Glomerular endothelial cell (primary cell): ENCODE data around the gene ELL. TPM values are rescaled to one million over a fixed set of nuclear protein-coding genes. Genes with fewer than 3 reads are reported as not detected.

Experiments
- DNase-seq: peaks from one replicate; pipeline ENCODE4 v3.0.0-alpha.2; 2011; ENCODE audit warnings: low read depth, low spot score; ENCODE audit errors: extremely low read depth
- total RNA-seq: library from RNA; depleted of rRNA; stranded (reverse); fragments of >200 nt; gene quantifications from 2 replicates; pipeline ENCODE4 v1.2.3, GENCODE V29; 2015

ELL gene
- total RNA-seq, 1 donor from 2014 or later: 18.3 TPM

GRCh38 chr19:18473003-18473705 is 48.7 kb downstream of the ELL start:
- no peak for DNase-seq

GRCh38 chr19:18470787-18471186 is 51.1 kb downstream of the ELL start:
- DNase-seq: no peak

- no peak for DNase-seq
Measured at GRCh38 chr19:18469069-18469846, 52.6 kb downstream of the ELL start.

- no peak for DNase-seq
Measured at GRCh38 chr19:18468517-18468916, 53.4 kb downstream of the ELL start.

- no peak for DNase-seq
Measured at GRCh38 chr19:18467978-18468377, 53.9 kb downstream of the ELL start.

GRCh38 chr19:18466354-18466753 is 55.5 kb downstream of the ELL start:
- DNase-seq: no peak

GRCh38 chr19:18465964-18466339 is 55.9 kb downstream of the ELL start:
- no peak for DNase-seq

GRCh38 chr19:18465214-18465963 is 56.5 kb downstream of the ELL start:
- no peak for DNase-seq

- DNase-seq: no peak
Measured at GRCh38 chr19:18464646-18465045, 57.2 kb downstream of the ELL start.

- DNase-seq: no peak
Measured at GRCh38 chr19:18461471-18461870, 60.4 kb downstream of the ELL start.

GRCh38 chr19:18460900-18461299 is 61.0 kb downstream of the ELL start:
- DNase-seq: no peak

GRCh38 chr19:18457483-18458331 is 64.2 kb downstream of the ELL start:
- no peak for DNase-seq

GRCh38 chr19:18456974-18457373 is 64.9 kb downstream of the ELL start:
- no peak for DNase-seq

GRCh38 chr19:18456279-18456678 is 65.6 kb downstream of the ELL start:
- no peak for DNase-seq

- DNase-seq: no peak
Measured at GRCh38 chr19:18453269-18454024, 68.4 kb downstream of the ELL start.

GRCh38 chr19:18452386-18452785 is 69.5 kb downstream of the ELL start:
- DNase-seq: no peak

GRCh38 chr19:18450931-18451836 is 70.7 kb downstream of the ELL start:
- DNase-seq: no peak

GRCh38 chr19:18450021-18450930 is 71.6 kb downstream of the ELL start:
- DNase-seq: no peak
